ENCODE results near the gene ITPK1.

The ITPK1 gene

GRCh38 chr14:92930737-92931602, 184.8 kb downstream of the ITPK1 start:
- DNase-seq, result no peak

- DNase-seq, result no peak
These were observed 185.8 kb downstream of the ITPK1 start for GRCh38 chr14:92929689-92930608.

- DNase-seq, result no peak
These were observed 186.6 kb downstream of the ITPK1 start for GRCh38 chr14:92928961-92929688.

GRCh38 chr14:92928258-92928629, 187.5 kb downstream of the ITPK1 start:
- no peak for DNase-seq

- DNase-seq, result no peak
These were observed 188.1 kb downstream of the ITPK1 start for GRCh38 chr14:92927349-92928257.

GRCh38 chr14:92926931-92927330, 188.8 kb downstream of the ITPK1 start:
- DNase-seq, result no peak

- no peak for DNase-seq
These were observed 189.4 kb downstream of the ITPK1 start for GRCh38 chr14:92926180-92926845.

- DNase-seq, result no peak
These were observed 190.3 kb downstream of the ITPK1 start for GRCh38 chr14:92925446-92925845.

- no peak for DNase-seq
These were observed 191.5 kb downstream of the ITPK1 start for GRCh38 chr14:92924247-92924646.

- no peak for DNase-seq
These were observed 192.0 kb downstream of the ITPK1 start for GRCh38 chr14:92923744-92924103.

- peak; percentile 45 to 73 for DNase-seq
These were observed 192.6 kb downstream of the ITPK1 start, which contains the start of gene CHGA for GRCh38 chr14:92922883-92923743. TSS of gene CHGA (plus strand) at chr14:92923150. CDS start at chr14:92923360, 210 bp downstream.

- no peak for DNase-seq
These were observed 193.5 kb downstream of the ITPK1 start for GRCh38 chr14:92922155-92922735.

GRCh38 chr14:92920001-92920400, 195.7 kb downstream of the ITPK1 start:
- no peak for DNase-seq

GRCh38 chr14:92917956-92918355, 197.8 kb downstream of the ITPK1 start:
- no peak for DNase-seq

- no peak for DNase-seq
These were observed 198.4 kb downstream of the ITPK1 start for GRCh38 chr14:92917041-92917940.

GRCh38 chr14:92916201-92916600, 199.5 kb downstream of the ITPK1 start:
- no peak for DNase-seq

GRCh38 chr14:92914087-92914656, 201.6 kb downstream of the ITPK1 start:
- DNase-seq, result no peak

- DNase-seq, result no peak
These were observed 208.3 kb downstream of the ITPK1 start for GRCh38 chr14:92907316-92907911.
